HepG2 (cell line): Measurements from ENCODE around the gene CLIP2. TPM values are rescaled to one million over a fixed set of nuclear protein-coding genes. Genes with fewer than 3 reads are reported as not detected.

Experiments
- BRD4 ChIP-seq: sonication (generic); formaldehyde crosslinking; IDR thresholded peaks from 2 replicates; pipeline ENCODE4 v1.4.0; 2020; ENCODE audit warnings: missing genetic modification reagents
- CENPBD1 ChIP-seq: sonication (generic); formaldehyde crosslinking; IDR thresholded peaks from 2 replicates; pipeline ENCODE4 v1.8.0; 2022; ENCODE audit warnings: missing genetic modification reagents, low read depth, mild to moderate bottlenecking, borderline replicate concordance
- CENPT ChIP-seq: sonication (generic); formaldehyde crosslinking; IDR thresholded peaks from 2 replicates; pipeline ENCODE4 v1.8.0; 2022; ENCODE audit warnings: low read depth, mild to moderate bottlenecking, moderate library complexity, missing genetic modification reagents
- DPF2 ChIP-seq: sonication (generic); formaldehyde crosslinking; IDR thresholded peaks from 2 replicates; pipeline ENCODE4 v1.4.0; 2020; ENCODE audit warnings: mild to moderate bottlenecking, low read depth, missing genetic modification reagents, borderline replicate concordance
- ELF1 ChIP-seq: sonication (generic); formaldehyde crosslinking; IDR thresholded peaks from 2 replicates; pipeline ENCODE4 v1.4.0; 2020; ENCODE audit warnings: missing genetic modification reagents
- HNRNPUL1 ChIP-seq: fragments of 200-400 bp; formaldehyde crosslinking; IDR thresholded peaks from 2 replicates; pipeline ENCODE4 v1.6.1; 2017; ENCODE audit warnings: low read depth, mild to moderate bottlenecking, low read length, moderate library complexity
- MED8 ChIP-seq: sonication (generic); formaldehyde crosslinking; IDR thresholded peaks from 2 replicates; pipeline ENCODE4 v1.8.1; 2023; ENCODE audit warnings: mild to moderate bottlenecking, missing genetic modification reagents; ENCODE audit not compliant: insufficient replicate concordance
- NFE2L2 ChIP-seq: fragments of 150-350 bp; IDR thresholded peaks from 2 replicates; pipeline ENCODE4 v1.6.1; 2014; ENCODE audit warnings: low read length
- NFIC ChIP-seq: IDR thresholded peaks from 2 replicates; pipeline ENCODE4 v1.6.1; 2012; ENCODE audit warnings: mild to moderate bottlenecking, low read length, inconsistent platforms
- NR2F2 ChIP-seq: IDR thresholded peaks from 2 replicates; pipeline ENCODE4 v1.6.1; 2012; ENCODE audit warnings: low read depth, inconsistent platforms, borderline replicate concordance
- REL ChIP-seq: sonication (generic); formaldehyde crosslinking; conservative IDR thresholded peaks from 2 replicates; pipeline ENCODE4 v1.8.0; 2022; ENCODE audit warnings: mild to moderate bottlenecking, missing genetic modification reagents, moderate library complexity
- SMAD9 ChIP-seq: sonication (generic); formaldehyde crosslinking; IDR thresholded peaks from 2 replicates; pipeline ENCODE4 v1.5.1; 2020; ENCODE audit warnings: mild to moderate bottlenecking, missing genetic modification reagents
- ZFX ChIP-seq: sonication (generic); formaldehyde crosslinking; IDR thresholded peaks from 2 replicates; pipeline ENCODE4 v1.4.0; 2020; ENCODE audit warnings: mild to moderate bottlenecking, low read depth, missing genetic modification reagents, moderate library complexity
- ZMYM2 ChIP-seq: sonication (generic); formaldehyde crosslinking; IDR thresholded peaks from 2 replicates; pipeline ENCODE4 v1.8.0; 2022; ENCODE audit warnings: mild to moderate bottlenecking, missing genetic modification reagents
- ZNF280D ChIP-seq: sonication (generic); formaldehyde crosslinking; IDR thresholded peaks from 2 replicates; pipeline ENCODE4 v1.5.1; 2020; ENCODE audit warnings: mild to moderate bottlenecking, missing genetic modification reagents
- polyA plus RNA-seq, 8 experiments: library from polyadenylated mRNA; depleted of rRNA in 3 of 8; stranded (reverse) in 7 of 8; unstranded in 1 of 8; fragments of >200 nt; fragmentation: Illumina TruSeq in 4 of 8; extraction: Trizol in 4 of 8; gene quantifications; 2 replicates each; pipeline versions ENCODE4 v1.2.1 to v1.2.3, GENCODE V29; 2011 to 2016; ENCODE audit warnings: low read depth in 4 of 8, missing spikeins in 1 of 8, mixed read lengths in 1 of 8; ENCODE audit not compliant: insufficient read depth in 1 of 8
- total RNA-seq, 5 experiments: library from RNA; depleted of rRNA; stranded (reverse); fragments of >200 nt; fragmentation: Illumina TruSeq; extraction: Trizol; gene quantifications; 2 replicates each; pipeline ENCODE4 v1.2.3, GENCODE V29; 2016; ENCODE audit warnings: low read depth in 1 of 5
- TF ChIP-seq, protein P1 (sequence below): IDR thresholded peaks from 2 replicates; pipeline ENCODE4 v1.6.1; 2016; ENCODE audit warnings: low read depth, control low read depth
- TF ChIP-seq, protein P2 (sequence below): sonication (generic); formaldehyde crosslinking; IDR thresholded peaks from 2 replicates; pipeline ENCODE4 v1.4.0; 2020; ENCODE audit warnings: missing genetic modification reagents, borderline replicate concordance
- TF ChIP-seq, protein P3 (sequence below): IDR thresholded peaks from 2 replicates; pipeline ENCODE4 v1.6.1; 2016; ENCODE audit warnings: control low read depth

CLIP2 gene
- total and polyA plus RNA-seq, 2 of the 13 experiments (the other 11 are each of a cell fraction or from before 2014, with no cell fraction given) = 6.5 to 17.4 TPM

- TF ChIP-seq, protein P1, sequence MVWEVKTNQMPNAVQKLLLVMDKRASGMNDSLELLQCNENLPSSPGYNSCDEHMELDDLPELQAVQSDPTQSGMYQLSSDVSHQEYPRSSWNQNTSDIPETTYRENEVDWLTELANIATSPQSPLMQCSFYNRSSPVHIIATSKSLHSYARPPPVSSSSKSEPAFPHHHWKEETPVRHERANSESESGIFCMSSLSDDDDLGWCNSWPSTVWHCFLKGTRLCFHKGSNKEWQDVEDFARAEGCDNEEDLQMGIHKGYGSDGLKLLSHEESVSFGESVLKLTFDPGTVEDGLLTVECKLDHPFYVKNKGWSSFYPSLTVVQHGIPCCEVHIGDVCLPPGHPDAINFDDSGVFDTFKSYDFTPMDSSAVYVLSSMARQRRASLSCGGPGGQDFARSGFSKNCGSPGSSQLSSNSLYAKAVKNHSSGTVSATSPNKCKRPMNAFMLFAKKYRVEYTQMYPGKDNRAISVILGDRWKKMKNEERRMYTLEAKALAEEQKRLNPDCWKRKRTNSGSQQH (CRISPR knock-in tag) = no peak
- TF ChIP-seq ELF1 (CRISPR knock-in tag) (peak; percentile 62; the same call in 1 of the 2 replicates), ZMYM2 (0 out of 2 replicates have a peak, but pooled peaks have one; percentile 31), HNRNPUL1 (no peak), ZNF280D (CRISPR knock-in tag) (no peak), BRD4 (CRISPR knock-in tag) (no peak), NR2F2 (0 out of 2 replicates have a peak, but pooled peaks have one; percentile 47), MED8 (CRISPR knock-in tag) (no peak), ZFX (peak; percentile 61; the same call in 1 of the 2 replicates), SMAD9 (CRISPR knock-in tag) (no peak), NFE2L2 (no peak), NFIC (no peak), CENPT (CRISPR knock-in tag) (no peak), REL (CRISPR knock-in tag) (no peak), CENPBD1 (CRISPR knock-in tag) (no peak), DPF2 (peak; percentile 85)
- TF ChIP-seq, protein P2, sequence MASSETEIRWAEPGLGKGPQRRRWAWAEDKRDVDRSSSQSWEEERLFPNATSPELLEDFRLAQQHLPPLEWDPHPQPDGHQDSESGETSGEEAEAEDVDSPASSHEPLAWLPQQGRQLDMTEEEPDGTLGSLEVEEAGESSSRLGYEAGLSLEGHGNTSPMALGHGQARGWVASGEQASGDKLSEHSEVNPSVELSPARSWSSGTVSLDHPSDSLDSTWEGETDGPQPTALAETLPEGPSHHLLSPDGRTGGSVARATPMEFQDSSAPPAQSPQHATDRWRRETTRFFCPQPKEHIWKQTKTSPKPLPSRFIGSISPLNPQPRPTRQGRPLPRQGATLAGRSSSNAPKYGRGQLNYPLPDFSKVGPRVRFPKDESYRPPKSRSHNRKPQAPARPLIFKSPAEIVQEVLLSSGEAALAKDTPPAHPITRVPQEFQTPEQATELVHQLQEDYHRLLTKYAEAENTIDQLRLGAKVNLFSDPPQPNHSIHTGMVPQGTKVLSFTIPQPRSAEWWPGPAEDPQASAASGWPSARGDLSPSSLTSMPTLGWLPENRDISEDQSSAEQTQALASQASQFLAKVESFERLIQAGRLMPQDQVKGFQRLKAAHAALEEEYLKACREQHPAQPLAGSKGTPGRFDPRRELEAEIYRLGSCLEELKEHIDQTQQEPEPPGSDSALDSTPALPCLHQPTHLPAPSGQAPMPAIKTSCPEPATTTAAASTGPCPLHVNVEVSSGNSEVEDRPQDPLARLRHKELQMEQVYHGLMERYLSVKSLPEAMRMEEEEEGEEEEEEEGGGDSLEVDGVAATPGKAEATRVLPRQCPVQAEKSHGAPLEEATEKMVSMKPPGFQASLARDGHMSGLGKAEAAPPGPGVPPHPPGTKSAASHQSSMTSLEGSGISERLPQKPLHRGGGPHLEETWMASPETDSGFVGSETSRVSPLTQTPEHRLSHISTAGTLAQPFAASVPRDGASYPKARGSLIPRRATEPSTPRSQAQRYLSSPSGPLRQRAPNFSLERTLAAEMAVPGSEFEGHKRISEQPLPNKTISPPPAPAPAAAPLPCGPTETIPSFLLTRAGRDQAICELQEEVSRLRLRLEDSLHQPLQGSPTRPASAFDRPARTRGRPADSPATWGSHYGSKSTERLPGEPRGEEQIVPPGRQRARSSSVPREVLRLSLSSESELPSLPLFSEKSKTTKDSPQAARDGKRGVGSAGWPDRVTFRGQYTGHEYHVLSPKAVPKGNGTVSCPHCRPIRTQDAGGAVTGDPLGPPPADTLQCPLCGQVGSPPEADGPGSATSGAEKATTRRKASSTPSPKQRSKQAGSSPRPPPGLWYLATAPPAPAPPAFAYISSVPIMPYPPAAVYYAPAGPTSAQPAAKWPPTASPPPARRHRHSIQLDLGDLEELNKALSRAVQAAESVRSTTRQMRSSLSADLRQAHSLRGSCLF = no peak
- TF ChIP-seq, protein P3, sequence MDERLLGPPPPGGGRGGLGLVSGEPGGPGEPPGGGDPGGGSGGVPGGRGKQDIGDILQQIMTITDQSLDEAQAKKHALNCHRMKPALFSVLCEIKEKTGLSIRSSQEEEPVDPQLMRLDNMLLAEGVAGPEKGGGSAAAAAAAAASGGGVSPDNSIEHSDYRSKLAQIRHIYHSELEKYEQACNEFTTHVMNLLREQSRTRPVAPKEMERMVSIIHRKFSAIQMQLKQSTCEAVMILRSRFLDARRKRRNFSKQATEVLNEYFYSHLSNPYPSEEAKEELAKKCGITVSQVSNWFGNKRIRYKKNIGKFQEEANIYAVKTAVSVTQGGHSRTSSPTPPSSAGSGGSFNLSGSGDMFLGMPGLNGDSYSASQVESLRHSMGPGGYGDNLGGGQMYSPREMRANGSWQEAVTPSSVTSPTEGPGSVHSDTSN (CRISPR knock-in tag) = no peak
Observed at GRCh38 chr7:74294191-74294998, 5.2 kb downstream of the CLIP2 start (continued).
